Left ventricle myocardium inferior (tissue), 1 donor: ENCODE results near the gene ACTG2. TPM values are rescaled to one million over a fixed set of nuclear protein-coding genes. Genes with fewer than 3 reads are reported as not detected.

Experiments
- DNase-seq: peaks from one replicate; pipeline ENCODE4 v3.0.0-alpha.2; 2020
- H3K27ac ChIP-seq: fragments of 200-600 bp; replicated peaks from 2 replicates; pipeline ENCODE4 v1.8.0; 2021
- H3K27me3 ChIP-seq: fragments of 200-600 bp; 2 replicates; pipeline ENCODE4 v1.8.0; 2021; ENCODE audit warnings: low read depth
- H3K36me3 ChIP-seq: fragments of 200-600 bp; 2 replicates; pipeline ENCODE4 v1.8.0; 2021
- H3K4me1 ChIP-seq: fragments of 200-600 bp; 2 replicates; pipeline ENCODE4 v1.8.0; 2021
- H3K4me3 ChIP-seq: fragments of 200-600 bp; 2 replicates; pipeline ENCODE4 v1.8.0; 2021; ENCODE audit warnings: mild to moderate bottlenecking, moderate library complexity
- H3K9me3 ChIP-seq: fragments of 200-600 bp; replicated peaks from 2 replicates; pipeline ENCODE4 v1.8.0; 2021
- CTCF ChIP-seq: fragments of 200-600 bp; IDR thresholded peaks from 2 replicates; pipeline ENCODE4 v1.8.0; 2021; ENCODE audit warnings: antibody characterized with exemption, mild to moderate bottlenecking, borderline replicate concordance
- intact Hi-C: fragments of 100-400 bp; cut with micrococcal nuclease; formaldehyde crosslinking; loops from one replicate; pipeline ENCODE4 v1.11.0; 2022
- total RNA-seq: library from RNA; stranded (reverse); fragmentation: NEBNext Ultra II Directional; extraction: Animal tissue kit (Norgen Biotek cat#: 25700); gene quantifications from one replicate; pipeline ENCODE4 v1.2.1, GENCODE V29; 2021
- donor health status: DM: no; HTN: yes; CAD: no; lungs with severe emphysema.

Gene ACTG2
- total RNA-seq, 1 donor from 2014 or later = 1.6 TPM

GRCh38 chr2:73894475-73894850, 1.7 kb downstream of the ACTG2 start:
- intact Hi-C loops = no loop called here
- H3K27me3 ChIP-seq = peaks cover 13% of the 10 kb centered on the region
- H3K4me1 ChIP-seq = no peaks in the 10 kb centered on the region
- H3K9me3 ChIP-seq = no peaks in the 10 kb centered on the region
- no peaks in the 10 kb centered on the region for H3K36me3 ChIP-seq
- no peak for TF ChIP-seq CTCF
- no peak overlapping the region for H3K27ac ChIP-seq
- no peak for DNase-seq
- no peak overlapping the region for H3K4me3 ChIP-seq

- Histone ChIP-seq H3K9me3 (no peaks in the 10 kb centered on the region), H3K4me1 (no peaks in the 10 kb centered on the region), H3K36me3 (no peaks in the 10 kb centered on the region), H3K27ac (no peak overlapping the region), H3K4me3 (no peak overlapping the region), H3K27me3 (peaks cover 13% of the 10 kb centered on the region)
- DNase-seq = no peak
- no peak for TF ChIP-seq CTCF
- intact Hi-C loops = no loop called here
These were observed 2.1 kb downstream of the ACTG2 start for GRCh38 chr2:73894877-73895276.

- intact Hi-C loops = no loop called here
- DNase-seq = no peak
- TF ChIP-seq CTCF = no peak
- no peaks in the 10 kb centered on the region for H3K4me1 ChIP-seq
- H3K4me3 ChIP-seq = no peak overlapping the region
- no peaks in the 10 kb centered on the region for H3K36me3 ChIP-seq
- H3K27me3 ChIP-seq = peaks cover 8% of the 10 kb centered on the region
- H3K27ac ChIP-seq = no peak overlapping the region
- no peaks in the 10 kb centered on the region for H3K9me3 ChIP-seq
These were observed 2.7 kb downstream of the ACTG2 start for GRCh38 chr2:73895473-73895872.

GRCh38 chr2:73896362-73897239, 3.8 kb downstream of the ACTG2 start:
- intact Hi-C loops = no loop called here
- no peak for DNase-seq
- Histone ChIP-seq H3K36me3 (no peaks in the 10 kb centered on the region), H3K4me3 (no peak overlapping the region), H3K27ac (no peak overlapping the region), H3K27me3 (peaks cover 7% of the 10 kb centered on the region), H3K4me1 (no peaks in the 10 kb centered on the region), H3K9me3 (no peaks in the 10 kb centered on the region)
- TF ChIP-seq CTCF = no peak

GRCh38 chr2:73897240-73897583, 4.4 kb downstream of the ACTG2 start:
- intact Hi-C loops = no loop called here
- Histone ChIP-seq H3K27me3 (peaks cover 5% of the 10 kb centered on the region), H3K36me3 (no peaks in the 10 kb centered on the region), H3K4me1 (no peaks in the 10 kb centered on the region), H3K27ac (no peak overlapping the region), H3K9me3 (no peaks in the 10 kb centered on the region), H3K4me3 (no peak overlapping the region)
- no peak for DNase-seq
- no peak for TF ChIP-seq CTCF
